SU-DHL-6 (cell line): ENCODE results near the gene PALS2.

Experiments used
- H2AFZ ChIP-seq: fragments of 200-600 bp; sonication (generic); 2 replicates; pipeline ENCODE4 v1.6.1; 2014; ENCODE audit warnings: low read depth, mild to moderate bottlenecking, moderate library complexity, mixed read lengths, antibody characterized with exemption, low read length; ENCODE audit not compliant: severe bottlenecking
- H3F3A ChIP-seq: fragments of 200-600 bp; shearing (Covaris generic); 2 replicates; pipeline ENCODE4 v1.6.0; 2016; ENCODE audit warnings: antibody characterized with exemption, mild to moderate bottlenecking; ENCODE audit not compliant: insufficient read depth
- H3K27ac ChIP-seq: fragments of 200-600 bp; sonication (generic); 2 replicates; pipeline ENCODE4 v1.5.1; 2016; ENCODE audit warnings: low read depth, mild to moderate bottlenecking, low read length, moderate library complexity, mixed read lengths
- H3K27me3 ChIP-seq: fragments of 200-600 bp; sonication (generic), shearing (Covaris generic); 2 replicates; pipeline ENCODE4 v1.6.0; 2014; ENCODE audit warnings: mild to moderate bottlenecking, low read length
- H3K36me3 ChIP-seq: fragments of 200-600 bp; sonication (generic); 2 replicates; pipeline ENCODE4 v1.6.1; 2014; ENCODE audit warnings: mild to moderate bottlenecking, low read length, mixed read lengths
- H3K4me2 ChIP-seq: fragments of 300-600, 200-600 bp; shearing (Covaris generic), sonication (generic); 2 replicates; pipeline ENCODE4 v1.6.0; 2014; ENCODE audit warnings: low read length, low read depth, mild to moderate bottlenecking; ENCODE audit not compliant: poor library complexity, severe bottlenecking
- H3K4me3 ChIP-seq: fragments of 200-600 bp; sonication (generic); 2 replicates; pipeline ENCODE4 v1.5.1; 2014; ENCODE audit warnings: antibody characterized with exemption, low read length, mild to moderate bottlenecking, mixed read lengths; ENCODE audit not compliant: insufficient read depth, poor library complexity, severe bottlenecking
- H3K79me2 ChIP-seq: fragments of 200-600 bp; sonication (generic); 2 replicates; pipeline ENCODE4 v1.6.1; 2014; ENCODE audit warnings: mild to moderate bottlenecking, low read length, moderate library complexity; ENCODE audit not compliant: insufficient read depth
- H3K9ac ChIP-seq: fragments of 200-600 bp; sonication (generic); 2 replicates; pipeline ENCODE4 v1.7.0; 2014; ENCODE audit warnings: mild to moderate bottlenecking, low read length
- H3K9me2 ChIP-seq: fragments of 200-600 bp; sonication (generic); replicated peaks from 2 replicates; pipeline ENCODE4 v1.6.1; 2014; ENCODE audit warnings: low read length; ENCODE audit not compliant: insufficient read depth
- H3K9me3 ChIP-seq: fragments of 200-600 bp; sonication (generic); 2 replicates; pipeline ENCODE4 v1.6.1; 2014; ENCODE audit warnings: low read length, mixed read lengths; ENCODE audit not compliant: insufficient read depth
- H4K20me1 ChIP-seq: fragments of 200-600 bp; sonication (generic); 2 replicates; pipeline ENCODE4 v1.6.1; 2014; ENCODE audit warnings: low read depth, mild to moderate bottlenecking, antibody characterized with exemption, low read length, moderate library complexity, mixed read lengths
- EZH2phosphoT487 ChIP-seq: fragments of 200-600 bp; sonication (generic), shearing (Covaris generic); conservative IDR thresholded peaks from 2 replicates; pipeline ENCODE4 v1.6.1; 2018; ENCODE audit warnings: mild to moderate bottlenecking, antibody characterized with exemption, low read length, moderate library complexity, mixed read lengths
- TF ChIP-seq, protein P1 (sequence below): fragments of 200-600 bp; sonication (generic); IDR thresholded peaks from one replicate; pipeline ENCODE4 v1.5.1; 2017; ENCODE audit warnings: antibody characterized with exemption, mild to moderate bottlenecking, low read length, moderate library complexity; ENCODE audit not compliant: insufficient read depth, poor library complexity, severe bottlenecking

PALS2 gene

DNA sequence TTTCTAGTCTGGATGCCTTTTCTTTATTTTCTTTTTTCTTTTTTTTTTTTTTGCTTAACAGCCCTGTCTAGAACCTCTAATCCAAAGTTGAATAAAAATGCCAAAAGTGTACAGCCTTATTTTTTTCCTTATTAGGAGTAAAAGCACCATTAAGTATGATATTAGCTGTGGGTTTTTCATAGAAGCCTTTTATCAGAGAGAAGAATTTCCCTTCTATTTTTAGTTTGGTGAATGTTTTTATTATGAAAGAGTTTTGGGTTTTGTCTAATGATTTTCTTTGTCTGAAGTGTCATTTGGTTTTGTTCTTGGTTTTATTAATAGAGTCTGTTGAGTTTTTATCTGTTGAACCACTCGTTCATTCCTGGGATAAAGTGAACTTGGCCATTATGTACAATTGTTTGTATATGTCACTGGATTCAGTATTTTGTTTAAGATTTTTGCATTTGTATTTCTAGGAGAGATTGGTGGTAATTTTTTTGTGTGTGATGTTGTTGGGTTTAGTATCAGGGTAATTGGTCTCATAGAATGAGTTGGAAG, 49.5 kb downstream of the PALS2 start:
- Histone ChIP-seq H3K79me2 (peaks cover 83% of the 10 kb centered on the region), H4K20me1 (peaks cover 24% of the 10 kb centered on the region), H3K36me3 (peaks cover 16% of the 10 kb centered on the region), H3F3A (no peaks in the 10 kb centered on the region), H3K9me2 (no peaks in the 10 kb centered on the region), H3K27ac (no peak overlapping the region), H3K9me3 (no peaks in the 10 kb centered on the region), H3K4me2 (no peak overlapping the region), H2AFZ (no peak overlapping the region), H3K4me3 (no peak overlapping the region), H3K27me3 (no peaks in the 10 kb centered on the region), H3K9ac (no peak overlapping the region)
- TF ChIP-seq, protein P1, sequence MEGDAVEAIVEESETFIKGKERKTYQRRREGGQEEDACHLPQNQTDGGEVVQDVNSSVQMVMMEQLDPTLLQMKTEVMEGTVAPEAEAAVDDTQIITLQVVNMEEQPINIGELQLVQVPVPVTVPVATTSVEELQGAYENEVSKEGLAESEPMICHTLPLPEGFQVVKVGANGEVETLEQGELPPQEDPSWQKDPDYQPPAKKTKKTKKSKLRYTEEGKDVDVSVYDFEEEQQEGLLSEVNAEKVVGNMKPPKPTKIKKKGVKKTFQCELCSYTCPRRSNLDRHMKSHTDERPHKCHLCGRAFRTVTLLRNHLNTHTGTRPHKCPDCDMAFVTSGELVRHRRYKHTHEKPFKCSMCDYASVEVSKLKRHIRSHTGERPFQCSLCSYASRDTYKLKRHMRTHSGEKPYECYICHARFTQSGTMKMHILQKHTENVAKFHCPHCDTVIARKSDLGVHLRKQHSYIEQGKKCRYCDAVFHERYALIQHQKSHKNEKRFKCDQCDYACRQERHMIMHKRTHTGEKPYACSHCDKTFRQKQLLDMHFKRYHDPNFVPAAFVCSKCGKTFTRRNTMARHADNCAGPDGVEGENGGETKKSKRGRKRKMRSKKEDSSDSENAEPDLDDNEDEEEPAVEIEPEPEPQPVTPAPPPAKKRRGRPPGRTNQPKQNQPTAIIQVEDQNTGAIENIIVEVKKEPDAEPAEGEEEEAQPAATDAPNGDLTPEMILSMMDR: no peak
- TF ChIP-seq EZH2phosphoT487: no peak
